Non-pigmented ciliary epithelial cell (primary cell): ENCODE results near the gene DGKA.

Experiments
- DNase-seq: peaks from one replicate; pipeline ENCODE4 v3.0.0-alpha.2; 2010; ENCODE audit warnings: low read depth

DGKA gene

GRCh38 chr12:55931780-55932550 lies 1.0 kb downstream of the DGKA start:
- no peak for DNase-seq

- no peak for DNase-seq
Observed at GRCh38 chr12:55932551-55932910, 1.6 kb downstream of the DGKA start.

GRCh38 chr12:55933169-55933798 lies 2.3 kb downstream of the DGKA start:
- DNase-seq = no peak

GRCh38 chr12:55933799-55934742 lies 3.1 kb downstream of the DGKA start:
- DNase-seq = no peak

GRCh38 chr12:55934773-55935172 lies 3.8 kb downstream of the DGKA start:
- DNase-seq = no peak

- DNase-seq = no peak
Observed at GRCh38 chr12:55935738-55936151, 4.8 kb downstream of the DGKA start.

GRCh38 chr12:55937981-55938380 lies 7.0 kb downstream of the DGKA start:
- DNase-seq = no peak

GRCh38 chr12:55938826-55939501 lies 8.0 kb downstream of the DGKA start:
- DNase-seq = no peak

- no peak for DNase-seq
Observed at GRCh38 chr12:55940065-55940732, 9.2 kb downstream of the DGKA start.

- no peak for DNase-seq
Observed at GRCh38 chr12:55942055-55942454, 11.1 kb downstream of the DGKA start.

GRCh38 chr12:55942577-55943136 lies 11.7 kb downstream of the DGKA start:
- no peak for DNase-seq

GRCh38 chr12:55946553-55946952 lies 15.6 kb downstream of the DGKA start:
- no peak for DNase-seq

GRCh38 chr12:55955344-55955743 lies 24.4 kb downstream of the DGKA start:
- DNase-seq = no peak

- no peak for DNase-seq
Observed at GRCh38 chr12:55955800-55956508, 25.0 kb downstream of the DGKA start.

GRCh38 chr12:55957106-55957859 lies 26.3 kb downstream of the DGKA start:
- DNase-seq = no peak

GRCh38 chr12:55963760-55964159 lies 32.8 kb downstream of the DGKA start:
- no peak for DNase-seq

- no peak for DNase-seq
Observed at GRCh38 chr12:55965240-55965639, 34.3 kb downstream of the DGKA start.

GRCh38 chr12:55965941-55966407 lies 35.0 kb downstream of the DGKA start, which contains the start of gene PMEL:
Gene PMEL, minus strand, starts transcription at chr12:55966042. Its CDS starts 31 bp downstream, at chr12:55966011.
- DNase-seq = no peak
